GM12878 (cell line): Measurements from ENCODE around the gene GTPBP1. TPM values are rescaled to one million over a fixed set of nuclear protein-coding genes. Genes with fewer than 3 reads are reported as not detected.

Experiments
- BMI1 ChIP-seq: fragments of 450-650 bp; IDR thresholded peaks from 2 replicates; pipeline ENCODE4 v1.6.1; 2016; ENCODE audit warnings: mild to moderate bottlenecking, moderate library complexity, borderline replicate concordance
- DPF2 ChIP-seq: fragments of 450-650 bp; IDR thresholded peaks from 2 replicates; pipeline ENCODE4 v1.6.1; 2017; ENCODE audit warnings: mild to moderate bottlenecking
- E4F1 ChIP-seq: fragments of 450-650 bp; IDR thresholded peaks from 2 replicates; pipeline ENCODE4 v1.6.1; 2018; ENCODE audit warnings: borderline replicate concordance, mild to moderate bottlenecking; ENCODE audit not compliant: partially characterized antibody
- FOS ChIP-seq: IDR thresholded peaks from 3 replicates; pipeline ENCODE4 v1.6.1; 2011; ENCODE audit warnings: borderline replicate concordance; ENCODE audit not compliant: insufficient read length; ENCODE audit errors: extremely low read depth
- FOXM1 ChIP-seq: IDR thresholded peaks from 2 replicates; pipeline ENCODE4 v1.6.1; 2012; ENCODE audit warnings: low read depth, mild to moderate bottlenecking, inconsistent platforms, low read length, moderate library complexity
- GATAD2B ChIP-seq: fragments of 450-650 bp; conservative IDR thresholded peaks from 2 replicates; pipeline ENCODE4 v1.6.1; 2017; ENCODE audit warnings: low read depth, mild to moderate bottlenecking, moderate library complexity
- JUNB ChIP-seq: IDR thresholded peaks from 2 replicates; pipeline ENCODE4 v1.6.1; 2016; ENCODE audit warnings: antibody characterized with exemption, mild to moderate bottlenecking
- KLF5 ChIP-seq: fragments of 450-650 bp; IDR thresholded peaks from 2 replicates; pipeline ENCODE4 v1.6.1; 2014; ENCODE audit warnings: mild to moderate bottlenecking; ENCODE audit not compliant: partially characterized antibody
- MLLT1 ChIP-seq: fragments of 450-650 bp; IDR thresholded peaks from 2 replicates; pipeline ENCODE4 v1.6.1; 2016; ENCODE audit warnings: mild to moderate bottlenecking
- POU2F2 ChIP-seq: IDR thresholded peaks from 3 replicates; pipeline ENCODE4 v1.6.1; 2011; ENCODE audit warnings: low read depth, mild to moderate bottlenecking, low read length, borderline replicate concordance
- TBL1XR1 ChIP-seq: IDR thresholded peaks from 2 replicates; pipeline ENCODE4 v1.6.1; 2012; ENCODE audit warnings: low read depth, low read length, improper control_type of control experiment
- ZNF592 ChIP-seq: fragments of 450-650 bp; IDR thresholded peaks from 2 replicates; pipeline ENCODE4 v1.6.1; 2017; ENCODE audit warnings: mild to moderate bottlenecking, moderate library complexity
- ZSCAN29 ChIP-seq: fragments of 450-650 bp; IDR thresholded peaks from 2 replicates; pipeline ENCODE4 v1.6.1; 2017; ENCODE audit warnings: mild to moderate bottlenecking, moderate library complexity
- polyA plus RNA-seq, 11 experiments: library from polyadenylated mRNA; depleted of rRNA in 4 of 11; unstranded in 6 of 11; stranded (reverse) in 5 of 11; fragments of >200 nt; fragmentation: Nextera tagmentation in 4 of 11; fragmentation: Illumina TruSeq in 1 of 11; extraction: Ambion mirVana in 4 of 11; extraction: Trizol in 1 of 11; gene quantifications; 1 replicate in 1 of 11; 2 replicates in 10 of 11; pipeline versions ENCODE4 v1.2.1 to v1.2.3, GENCODE V29; 2011 to 2016; ENCODE audit warnings: inconsistent platforms in 2 of 11, missing spikeins in 2 of 11, low read depth in 1 of 11
- total RNA-seq, 4 experiments: library from RNA; depleted of rRNA in 3 of 4; stranded (reverse); fragments of >200 nt in 3 of 4; fragmentation: Illumina TruSeq in 1 of 4; extraction: Trizol in 1 of 4; gene quantifications; 2 replicates each; pipeline versions ENCODE4 v1.2.1 to v1.2.3, GENCODE V29; 2013 to 2021
- TF ChIP-seq, protein P1 (sequence below): fragments of 450-650 bp; IDR thresholded peaks from 2 replicates; pipeline ENCODE4 v1.6.1; 2017; ENCODE audit warnings: low read depth, mild to moderate bottlenecking, moderate library complexity
- TF ChIP-seq, protein P2 (sequence below): fragments of 450-650 bp; formaldehyde crosslinking; IDR thresholded peaks from 2 replicates; pipeline ENCODE4 v1.5.0; 2022; ENCODE audit warnings: mild to moderate bottlenecking, missing genetic modification characterization

The GTPBP1 gene
- total and polyA plus RNA-seq, 10 of the 15 experiments (the other 5 are each of a cell fraction or from before 2014, with no cell fraction given): 0.89 to 63.1 (median 34.2) TPM

DNA sequence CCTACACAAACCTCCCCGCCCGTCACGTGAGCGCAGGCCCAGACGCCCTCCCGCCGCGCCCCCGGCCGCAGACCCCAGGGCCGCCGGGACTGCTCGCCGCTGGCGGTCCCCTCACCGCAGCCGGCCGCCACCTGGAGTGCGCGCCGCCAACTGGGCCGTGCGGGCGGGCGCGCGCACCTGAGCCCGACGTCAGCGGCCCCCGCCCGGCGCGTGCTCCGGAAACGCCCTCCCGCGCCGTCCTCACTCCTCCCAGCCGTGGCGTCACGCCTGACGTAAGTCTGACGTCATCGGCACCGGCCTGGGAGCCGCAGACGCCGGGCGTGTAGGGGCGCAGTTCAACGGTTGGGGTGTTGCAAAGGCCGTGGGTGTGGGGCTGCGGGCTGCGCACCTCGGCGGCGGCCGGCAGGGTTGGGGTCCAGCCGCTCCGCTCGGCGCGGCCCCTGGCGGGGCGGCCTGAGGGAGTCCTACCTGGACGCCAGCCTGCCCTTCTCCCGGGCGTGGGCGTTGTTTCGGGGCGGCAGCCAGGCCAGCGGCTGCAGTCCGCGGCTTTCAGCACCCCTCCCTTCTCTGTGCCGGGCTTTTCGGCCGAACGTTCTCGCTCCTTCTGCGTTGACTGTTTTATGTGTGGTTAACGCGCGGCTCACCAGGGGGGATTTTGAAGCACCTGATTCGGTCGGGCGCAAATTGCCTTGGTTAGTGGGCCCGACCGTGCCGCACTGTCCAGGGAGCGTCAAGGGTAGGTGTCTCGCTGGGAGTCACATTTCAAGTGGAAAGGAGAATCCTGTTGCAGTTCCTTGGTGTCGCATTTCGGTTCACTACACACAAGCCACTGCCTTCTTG is 4.7 kb upstream of the GTPBP1 start, which contains the start of gene JOSD1 (continued):
- TF ChIP-seq, protein P1, sequence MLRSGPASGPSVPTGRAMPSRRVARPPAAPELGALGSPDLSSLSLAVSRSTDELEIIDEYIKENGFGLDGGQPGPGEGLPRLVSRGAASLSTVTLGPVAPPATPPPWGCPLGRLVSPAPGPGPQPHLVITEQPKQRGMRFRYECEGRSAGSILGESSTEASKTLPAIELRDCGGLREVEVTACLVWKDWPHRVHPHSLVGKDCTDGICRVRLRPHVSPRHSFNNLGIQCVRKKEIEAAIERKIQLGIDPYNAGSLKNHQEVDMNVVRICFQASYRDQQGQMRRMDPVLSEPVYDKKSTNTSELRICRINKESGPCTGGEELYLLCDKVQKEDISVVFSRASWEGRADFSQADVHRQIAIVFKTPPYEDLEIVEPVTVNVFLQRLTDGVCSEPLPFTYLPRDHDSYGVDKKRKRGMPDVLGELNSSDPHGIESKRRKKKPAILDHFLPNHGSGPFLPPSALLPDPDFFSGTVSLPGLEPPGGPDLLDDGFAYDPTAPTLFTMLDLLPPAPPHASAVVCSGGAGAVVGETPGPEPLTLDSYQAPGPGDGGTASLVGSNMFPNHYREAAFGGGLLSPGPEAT: peak; percentile 70; the same call in 1 of the 2 replicates
- TF ChIP-seq FOXM1 (no peak), DPF2 (peak; percentile 98), BMI1 (no peak), TBL1XR1 (peak; percentile 70), KLF5 (peak; percentile 83), JUNB (no peak), ZNF592 (peak; percentile 94), E4F1 (peak; percentile 20), FOS (no peak), MLLT1 (peak; percentile 65; the same call in 1 of the 2 replicates), GATAD2B (peak; percentile 98), POU2F2 (peak; percentile 60; the same call in 2 of the 3 replicates), ZSCAN29 (no peak)
- TF ChIP-seq, protein P2, sequence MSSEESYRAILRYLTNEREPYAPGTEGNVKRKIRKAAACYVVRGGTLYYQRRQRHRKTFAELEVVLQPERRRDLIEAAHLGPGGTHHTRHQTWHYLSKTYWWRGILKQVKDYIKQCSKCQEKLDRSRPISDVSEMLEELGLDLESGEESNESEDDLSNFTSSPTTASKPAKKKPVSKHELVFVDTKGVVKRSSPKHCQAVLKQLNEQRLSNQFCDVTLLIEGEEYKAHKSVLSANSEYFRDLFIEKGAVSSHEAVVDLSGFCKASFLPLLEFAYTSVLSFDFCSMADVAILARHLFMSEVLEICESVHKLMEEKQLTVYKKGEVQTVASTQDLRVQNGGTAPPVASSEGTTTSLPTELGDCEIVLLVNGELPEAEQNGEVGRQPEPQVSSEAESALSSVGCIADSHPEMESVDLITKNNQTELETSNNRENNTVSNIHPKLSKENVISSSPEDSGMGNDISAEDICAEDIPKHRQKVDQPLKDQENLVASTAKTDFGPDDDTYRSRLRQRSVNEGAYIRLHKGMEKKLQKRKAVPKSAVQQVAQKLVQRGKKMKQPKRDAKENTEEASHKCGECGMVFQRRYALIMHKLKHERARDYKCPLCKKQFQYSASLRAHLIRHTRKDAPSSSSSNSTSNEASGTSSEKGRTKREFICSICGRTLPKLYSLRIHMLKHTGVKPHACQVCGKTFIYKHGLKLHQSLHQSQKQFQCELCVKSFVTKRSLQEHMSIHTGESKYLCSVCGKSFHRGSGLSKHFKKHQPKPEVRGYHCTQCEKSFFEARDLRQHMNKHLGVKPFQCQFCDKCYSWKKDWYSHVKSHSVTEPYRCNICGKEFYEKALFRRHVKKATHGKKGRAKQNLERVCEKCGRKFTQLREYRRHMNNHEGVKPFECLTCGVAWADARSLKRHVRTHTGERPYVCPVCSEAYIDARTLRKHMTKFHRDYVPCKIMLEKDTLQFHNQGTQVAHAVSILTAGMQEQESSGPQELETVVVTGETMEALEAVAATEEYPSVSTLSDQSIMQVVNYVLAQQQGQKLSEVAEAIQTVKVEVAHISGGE (CRISPR knock-in tag): no peak
